ENCODE measurements around the gene ROR2.

The ROR2 gene

DNA sequence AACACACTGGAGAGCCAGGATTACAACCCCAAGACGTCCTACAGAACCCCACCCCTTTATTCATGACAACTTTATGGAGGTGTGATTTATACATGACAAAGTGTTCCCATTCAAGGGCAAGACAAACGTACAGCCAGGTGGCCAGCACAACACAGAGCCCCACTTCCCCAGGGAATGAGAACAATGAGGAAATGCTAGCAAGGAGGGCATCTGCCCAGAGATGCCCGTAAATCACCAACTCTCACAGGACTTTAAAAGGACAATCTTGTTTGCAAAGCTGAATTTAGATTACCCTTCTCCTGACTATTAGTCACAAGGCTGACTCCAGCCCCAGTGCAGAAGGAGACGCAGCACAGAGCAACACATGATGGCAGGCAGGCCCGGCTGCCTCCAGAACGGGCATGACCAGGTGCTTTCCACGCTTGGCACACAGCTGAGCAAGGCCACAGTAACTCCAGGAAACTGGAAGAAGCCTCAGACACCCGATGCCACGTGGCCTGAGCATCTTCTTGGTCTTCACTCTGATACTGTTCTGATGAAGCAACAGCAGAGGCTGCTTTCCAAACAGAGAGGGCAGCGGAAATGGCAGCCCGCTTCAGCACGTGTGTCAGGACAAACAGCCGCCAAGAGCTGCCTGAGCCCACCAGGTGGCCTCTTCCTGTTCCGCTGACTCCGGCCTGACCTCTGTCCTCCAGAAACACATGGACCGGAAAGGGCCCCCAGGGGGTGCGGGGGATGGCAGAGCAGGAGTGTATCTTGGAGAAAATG, 51.4 kb downstream of the ROR2 start:
- peak; percentile 17 for DNase-seq

DNA sequence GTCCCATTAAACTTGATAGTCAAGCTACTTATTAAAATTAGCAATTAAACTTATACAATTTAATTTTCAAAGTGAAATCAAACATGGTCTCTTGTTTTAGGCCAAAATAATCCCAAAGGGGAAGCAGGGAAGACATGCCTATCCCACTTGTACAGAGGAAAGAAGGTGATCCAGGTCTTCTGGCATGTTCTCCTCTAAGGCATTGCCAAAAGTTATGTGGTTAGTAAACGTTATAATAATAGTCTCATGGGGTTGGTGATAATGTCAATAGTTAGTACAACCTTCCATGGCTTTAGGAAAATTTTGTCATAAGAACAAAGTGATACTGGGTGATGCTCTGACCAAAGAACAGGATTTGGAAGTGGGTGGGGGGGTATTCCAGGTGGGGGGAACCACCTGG, 52.8 kb downstream of the ROR2 start:
- no peak for DNase-seq

DNA sequence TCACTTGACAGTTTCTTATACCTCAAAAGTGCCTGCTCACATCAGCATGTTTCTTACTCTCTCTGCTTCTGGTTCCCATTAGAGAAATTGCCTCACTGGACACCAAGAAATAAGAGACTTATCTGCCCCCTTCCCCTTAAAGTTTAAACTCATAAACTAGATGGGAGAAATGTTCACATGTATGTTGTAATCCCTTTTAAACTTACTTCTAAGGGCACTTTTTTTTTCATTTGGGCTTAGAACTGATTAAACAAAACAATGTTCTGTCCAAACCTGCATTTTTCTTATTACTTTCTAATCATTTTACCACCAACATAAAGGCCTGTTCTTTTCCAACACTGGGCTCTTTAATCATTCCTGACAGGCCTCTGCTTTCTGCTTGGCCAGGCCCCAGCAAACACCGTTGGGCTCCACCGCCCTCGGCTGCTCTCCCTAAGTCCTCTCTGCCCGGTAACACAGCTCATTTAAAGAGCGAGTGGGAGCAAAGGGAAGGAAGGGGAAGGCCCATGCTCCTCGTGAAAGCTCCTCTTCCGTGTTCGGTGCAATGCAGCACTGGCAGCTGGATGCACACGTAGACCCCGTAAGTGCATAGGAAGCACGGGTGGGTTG, 53.4 kb downstream of the ROR2 start:
- no peak for DNase-seq

- DNase-seq: no peak
Measured at GRCh38 chr9:91896097-91896496, 53.9 kb downstream of the ROR2 start.

DNA sequence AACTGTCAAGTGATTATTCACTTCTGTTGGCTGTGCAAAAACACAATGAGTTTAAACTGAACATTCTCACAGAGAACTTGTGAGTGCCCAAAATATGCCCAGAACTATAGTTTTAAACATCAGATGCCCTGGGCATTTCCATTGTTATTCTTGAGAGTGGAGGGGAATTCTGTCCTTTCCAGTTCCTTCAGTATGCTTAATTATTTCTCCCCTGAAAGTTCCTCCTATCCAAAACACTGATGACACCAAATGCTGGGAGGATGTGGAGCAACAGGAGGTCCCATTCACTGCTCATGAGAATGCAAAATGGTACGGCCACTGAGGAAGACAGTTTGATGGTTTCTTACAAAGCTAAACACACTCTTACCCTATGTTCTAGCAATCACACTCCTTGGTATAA, 55.5 kb downstream of the ROR2 start:
- no peak for DNase-seq

GRCh38 chr9:91894023-91894422, 56.0 kb downstream of the ROR2 start:
- DNase-seq: no peak

DNA sequence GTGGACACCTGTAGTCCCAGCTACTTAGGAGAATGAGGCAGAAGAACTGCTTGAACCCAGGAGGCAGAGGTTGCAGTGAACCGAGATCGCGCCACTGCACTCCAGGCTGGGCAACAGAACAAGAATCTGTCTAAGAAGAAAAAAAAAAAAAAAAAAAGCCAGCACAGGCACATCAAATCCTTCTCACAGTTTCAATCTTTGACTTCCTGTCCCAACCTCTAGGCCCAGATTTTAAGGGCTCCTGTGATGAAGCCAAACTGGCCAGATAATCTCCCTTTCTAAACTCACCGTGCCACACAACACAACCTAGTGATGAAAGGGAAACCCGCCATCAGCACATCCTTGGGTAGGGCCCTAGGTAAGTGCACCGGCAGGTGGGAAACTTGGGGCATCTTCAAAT, 58.1 kb downstream of the ROR2 start:
- no peak for DNase-seq

GRCh38 chr9:91890662-91891061, 59.4 kb downstream of the ROR2 start:
- no peak for DNase-seq

GRCh38 chr9:91889161-91889911, 60.7 kb downstream of the ROR2 start:
- no peak for DNase-seq

- no peak for DNase-seq
Measured at GRCh38 chr9:91886414-91887076, 63.5 kb downstream of the ROR2 start.

DNA sequence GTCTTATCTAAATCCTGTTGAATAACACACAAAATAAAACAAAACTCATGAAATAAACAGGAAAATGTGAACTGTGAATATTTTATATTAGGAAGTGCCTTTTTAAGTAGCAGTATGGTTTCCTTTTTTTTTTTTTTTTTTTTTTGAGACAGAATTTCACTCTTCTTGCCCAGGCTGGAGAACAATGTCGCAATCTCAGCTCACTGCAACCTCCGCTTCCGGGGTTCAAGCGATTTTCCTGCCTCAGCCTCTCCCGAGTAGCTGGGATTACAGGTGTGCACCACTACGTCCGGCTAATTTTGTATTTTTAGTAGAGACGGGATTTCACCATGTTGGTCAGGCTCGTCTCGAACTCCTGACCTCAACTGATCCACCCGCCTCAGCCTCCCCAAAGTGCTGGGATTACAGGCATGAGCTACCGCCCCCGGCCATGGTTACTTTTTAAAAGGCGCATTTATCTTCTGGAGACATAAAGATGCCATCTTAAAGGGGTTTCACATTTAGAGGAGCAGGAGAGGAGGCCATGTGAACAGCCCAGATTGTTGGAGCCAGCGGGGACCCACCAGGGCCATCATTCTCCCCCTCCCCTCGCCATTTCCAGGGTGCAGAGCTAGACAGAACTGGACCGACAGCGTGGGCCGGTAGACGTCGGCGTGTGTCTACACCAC, 64.1 kb downstream of the ROR2 start:
- DNase-seq: no peak

- no peak for DNase-seq
Measured at GRCh38 chr9:91884696-91885687, 65.0 kb downstream of the ROR2 start.

DNA sequence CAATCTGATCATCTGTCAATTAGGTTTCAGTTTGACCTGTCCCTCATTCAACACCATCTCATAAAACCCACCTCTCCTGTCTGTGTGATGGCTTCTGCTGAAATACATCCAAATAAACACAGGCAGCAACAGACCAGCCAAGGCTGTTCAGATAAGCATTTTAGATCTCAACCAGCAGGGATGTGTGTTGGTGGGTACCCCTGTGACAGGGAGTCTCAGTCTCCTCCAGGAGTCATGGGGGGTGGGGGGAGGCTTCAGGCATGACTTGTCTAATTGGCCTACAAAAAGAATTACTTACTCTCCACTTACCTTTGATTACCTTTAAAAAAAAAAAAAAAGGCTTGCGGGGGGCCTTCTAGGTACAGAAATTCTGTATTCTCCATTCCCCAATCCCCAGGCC, 65.9 kb downstream of the ROR2 start:
- no peak for DNase-seq

- DNase-seq: no peak
Measured at GRCh38 chr9:91883503-91883902, 66.5 kb downstream of the ROR2 start.

GRCh38 chr9:91882627-91883026, 67.4 kb downstream of the ROR2 start:
- no peak for DNase-seq

DNA sequence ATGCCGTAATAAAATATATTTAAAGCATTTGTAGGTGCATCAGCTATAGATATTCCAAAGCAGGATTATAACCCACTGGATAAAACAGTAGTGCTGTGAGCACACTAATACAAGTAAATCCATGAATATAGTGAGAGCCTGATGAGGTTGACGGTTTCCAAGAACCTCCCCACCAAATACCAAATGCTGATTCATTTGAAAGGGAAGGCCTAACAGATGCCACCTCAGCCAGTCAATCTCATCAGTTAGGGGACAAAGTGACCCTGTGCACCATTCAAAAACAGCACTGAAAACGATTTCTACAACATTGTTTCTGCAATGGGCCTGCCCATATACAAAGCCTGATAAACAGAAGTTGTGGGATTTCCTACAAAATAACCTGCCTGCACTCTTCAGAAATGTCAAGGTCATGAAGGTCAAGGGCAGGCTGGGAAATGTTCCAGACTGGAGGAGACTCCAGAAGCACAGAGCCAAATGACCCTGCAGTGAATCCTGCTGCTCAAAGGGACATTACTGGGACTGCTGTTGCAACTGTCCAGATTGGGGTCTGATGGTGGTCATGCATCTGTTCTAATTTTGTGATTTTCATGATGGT, 69.6 kb downstream of the ROR2 start:
- DNase-seq: no peak

GRCh38 chr9:91879231-91879630, 70.8 kb downstream of the ROR2 start:
- no peak for DNase-seq

DNA sequence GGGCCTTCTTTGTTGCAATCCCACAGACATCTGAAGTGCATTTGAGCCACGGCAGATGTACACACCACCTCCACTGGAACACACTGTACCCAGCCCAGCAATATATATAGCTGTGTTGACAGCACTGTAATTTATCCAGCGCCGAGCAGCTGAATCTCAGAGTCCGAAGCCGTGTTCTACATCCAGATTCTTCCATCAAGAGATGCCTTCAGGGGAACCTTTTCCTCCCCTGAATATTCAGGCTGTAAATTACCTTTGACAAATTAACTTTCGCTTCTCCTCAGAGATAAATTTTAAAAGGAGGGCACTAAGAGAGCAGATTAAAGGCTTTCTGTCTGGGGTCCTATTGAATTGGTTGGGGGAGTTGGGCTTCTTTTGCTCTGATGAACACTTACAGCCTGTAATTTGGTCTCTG, 76.4 kb downstream of the ROR2 start:
- no peak for DNase-seq

DNA sequence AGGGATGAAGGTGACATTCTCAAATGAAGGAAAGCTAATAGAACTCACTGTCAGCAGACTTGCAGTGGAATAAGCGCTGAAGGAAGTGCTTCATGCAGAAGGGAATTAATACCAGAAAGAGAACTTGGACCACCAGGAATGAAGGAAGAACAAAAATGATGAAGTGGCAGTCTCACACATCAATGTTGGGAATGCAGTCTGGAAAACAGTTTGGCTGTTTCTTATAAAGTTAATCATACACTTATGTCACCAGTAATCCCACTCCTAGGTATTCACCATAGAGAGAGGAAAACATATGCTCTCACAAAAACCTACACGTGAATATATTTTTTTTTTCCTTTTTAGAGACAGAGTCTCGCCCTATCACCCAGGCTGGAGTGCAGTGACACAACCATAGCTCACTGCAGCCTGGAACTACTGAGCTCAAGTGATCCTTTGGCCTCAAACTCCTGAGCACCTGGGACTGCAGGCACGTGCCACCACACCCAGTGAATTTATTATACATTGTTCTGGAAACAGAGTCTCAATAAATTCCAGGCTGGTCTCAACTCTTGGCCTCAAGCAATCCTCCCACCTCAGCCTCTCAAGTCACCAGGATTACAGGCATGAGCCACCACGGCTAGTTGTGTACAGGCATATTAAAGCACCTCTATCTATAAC, 81.2 kb downstream of the ROR2 start:
- no peak for DNase-seq

DNA sequence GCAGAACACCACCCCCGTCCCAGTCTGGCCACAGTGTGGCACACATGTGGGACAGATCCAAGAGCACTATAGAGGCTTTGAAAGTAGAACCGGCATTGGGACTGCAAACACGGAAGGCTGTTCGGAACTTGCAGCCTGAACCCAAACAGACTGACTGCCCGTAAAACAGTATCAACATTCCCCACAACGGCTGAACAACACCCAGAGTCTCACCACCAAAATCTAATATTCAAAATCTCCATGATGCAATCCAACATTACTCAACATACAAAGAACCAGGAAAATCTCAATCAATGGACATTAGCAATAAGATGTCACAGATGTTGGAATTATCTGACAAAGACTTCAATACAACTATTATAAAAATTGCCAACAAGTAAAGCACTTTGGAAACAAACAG, 82.3 kb downstream of the ROR2 start:
- no peak for DNase-seq

DNA sequence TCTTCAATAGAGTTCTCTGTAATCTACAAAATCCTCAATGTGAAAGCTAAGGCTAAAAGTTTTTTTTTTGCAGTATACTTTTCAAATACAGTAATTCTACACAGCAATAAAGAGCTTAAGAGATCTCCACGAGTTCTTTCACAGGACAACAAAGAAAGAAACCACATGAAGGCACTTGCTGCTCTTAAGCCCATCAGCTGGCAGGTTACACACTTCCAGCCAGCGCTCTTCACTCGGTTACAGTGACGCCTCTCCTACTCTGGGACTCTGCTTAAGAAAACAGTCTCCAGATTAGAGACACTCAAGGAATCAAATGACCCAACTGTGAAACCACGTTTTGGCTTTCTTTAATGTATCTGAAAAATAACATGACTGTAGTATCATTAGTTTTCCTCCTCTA, 85.0 kb downstream of the ROR2 start:
- DNase-seq: no peak

Measured in NCI-H146 (cell line).